ENCODE results near the gene RFX1. TPM values are rescaled to one million over a fixed set of nuclear protein-coding genes. Genes with fewer than 3 reads are reported as not detected.

RFX1 gene
- total and polyA plus RNA-seq, 2 experiments from 2014 or later, result 8.9 to 11.8 TPM

GRCh38 chr19:13959141-13959961 lies 46.8 kb downstream of the RFX1 start:
- Histone ChIP-seq H3K4me3 (no peak overlapping the region), H3K4me1 (ENCODE audit: insufficient read depth) (no peaks in the 10 kb centered on the region; the same call in 1 of the 2 replicates), H4K20me1 (replicated peaks; ENCODE audit: insufficient read depth) (peaks cover 17% of the 10 kb centered on the region; the same call in 1 of the 2 replicates), H3K36me3 (ENCODE audit: insufficient read depth) (peaks cover 13% of the 10 kb centered on the region; the same call in 1 of the 2 replicates), H3K27me3 (ENCODE audit: insufficient read depth) (peaks cover 9% of the 10 kb centered on the region), H3K27ac (ENCODE audit: low read depth) (no peak overlapping the region), H2AFZ (no peak overlapping the region), H3F3A (replicated peaks; ENCODE audit: low read depth) (0 out of 2 replicates have a peak, but pooled peaks cover 5% of the 10 kb centered on the region), H3K4me2 (no peak overlapping the region), H3K79me2 (replicated peaks; ENCODE audit: insufficient read depth) (peaks cover 1% of the 10 kb centered on the region), H3K9me2 (ENCODE audit: insufficient read depth) (no peaks in the 10 kb centered on the region)
- H3K4me3 Mint-ChIP-seq, result no peak overlapping the region
- no peak overlapping the region for H3K27ac Mint-ChIP-seq
- no peak for ATAC-seq
- H3K36me3 Mint-ChIP-seq (ENCODE audit: low read depth), result peaks cover 53% of the 10 kb centered on the region
- DNase-seq (ENCODE audit: low spot score), result no peak
- no peaks in the 10 kb centered on the region for H3K9me3 Mint-ChIP-seq
- peaks cover 19% of the 10 kb centered on the region for H3K27me3 Mint-ChIP-seq (ENCODE audit: insufficient read depth, low read depth, poor library complexity)
- peaks cover 5% of the 10 kb centered on the region for H3K4me1 Mint-ChIP-seq
- TF ChIP-seq EZH2phosphoT487 (IDR thresholded peaks at IDR 0.05; ENCODE audit: unreplicated experiment) (no peak), ZNF462 (CRISPR knock-in tag; IDR thresholded peaks at IDR 0.05) (no peak), POLR2AphosphoS5 (IDR thresholded peaks at IDR 0.05; ENCODE audit: low read depth) (no peak), ZNF331 (CRISPR knock-in tag; IDR thresholded peaks at IDR 0.05; ENCODE audit: low read depth) (no peak), JUNB (IDR thresholded peaks at IDR 0.05; ENCODE audit: unreplicated experiment) (no peak), REST (IDR thresholded peaks at IDR 0.05; ENCODE audit: unreplicated experiment) (no peak), NANOG (IDR thresholded peaks at IDR 0.05; ENCODE audit: borderline replicate concordance) (no peak)
